ENCODE measurements around the gene DEUP1.

Gene DEUP1

DNA sequence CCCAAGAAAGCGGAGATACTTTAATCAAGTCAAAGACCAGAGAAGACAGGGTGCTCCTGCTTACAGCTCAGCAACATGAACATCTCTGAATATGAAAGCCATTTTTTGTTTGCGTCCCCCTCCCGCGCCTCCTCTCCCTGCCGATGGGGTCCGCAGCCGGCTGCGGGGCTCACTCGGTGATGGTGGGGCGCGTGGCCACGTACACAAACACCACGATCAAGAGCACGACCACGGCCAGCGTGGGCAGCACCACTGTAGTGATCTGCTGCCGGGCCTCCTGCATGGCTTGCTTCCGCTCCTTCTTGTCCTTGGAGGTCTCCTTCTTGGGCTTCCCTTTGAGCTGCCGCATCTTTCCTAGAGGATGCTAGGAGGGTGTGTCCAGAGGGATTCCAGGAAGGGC lies 148.3 kb downstream of the DEUP1 start:
- DNase-seq (ENCODE audit: low read depth in 2 of 2): no peak

DNA sequence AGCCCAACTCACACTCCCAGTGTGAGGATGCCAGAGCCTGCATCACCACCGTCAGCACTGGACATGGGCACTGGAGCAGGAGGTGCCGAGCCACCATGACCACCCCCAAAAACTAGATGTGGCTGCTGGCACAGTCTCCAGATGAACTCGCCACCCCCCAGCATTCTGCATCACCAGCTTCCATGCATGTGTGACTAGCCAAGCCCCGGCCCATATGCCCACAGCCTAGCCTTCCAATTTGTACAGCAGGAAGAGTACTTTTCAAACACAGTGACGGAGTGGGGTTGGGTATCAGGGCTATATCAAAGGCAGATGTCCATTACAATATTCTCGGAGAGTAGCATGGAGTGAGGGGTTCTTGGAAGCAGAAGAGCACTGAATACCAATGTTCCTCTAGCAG lies 149.7 kb downstream of the DEUP1 start:
- DNase-seq (ENCODE audit: low read depth in 2 of 2): no peak

DNA sequence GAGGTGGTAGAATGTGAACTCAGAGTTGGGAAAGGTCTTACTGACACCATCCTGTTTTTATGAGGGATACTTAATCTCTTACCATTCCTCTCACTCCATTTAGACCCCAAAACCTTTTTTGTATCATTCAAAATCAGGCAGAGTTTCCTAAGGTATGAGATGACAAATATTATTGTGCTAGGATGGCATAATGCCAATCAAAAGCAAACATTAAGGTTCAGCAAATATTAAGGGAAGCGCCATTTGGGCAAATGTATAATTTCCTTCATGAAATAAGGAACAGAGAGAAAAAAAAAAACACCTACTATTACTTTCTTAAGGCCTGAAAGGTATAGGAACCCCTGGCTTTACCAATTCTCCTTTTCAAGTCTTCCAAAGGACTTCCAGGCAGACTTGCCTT lies 150.2 kb downstream of the DEUP1 start:
- DNase-seq (ENCODE audit: low read depth in 2 of 2): no peak

DNA sequence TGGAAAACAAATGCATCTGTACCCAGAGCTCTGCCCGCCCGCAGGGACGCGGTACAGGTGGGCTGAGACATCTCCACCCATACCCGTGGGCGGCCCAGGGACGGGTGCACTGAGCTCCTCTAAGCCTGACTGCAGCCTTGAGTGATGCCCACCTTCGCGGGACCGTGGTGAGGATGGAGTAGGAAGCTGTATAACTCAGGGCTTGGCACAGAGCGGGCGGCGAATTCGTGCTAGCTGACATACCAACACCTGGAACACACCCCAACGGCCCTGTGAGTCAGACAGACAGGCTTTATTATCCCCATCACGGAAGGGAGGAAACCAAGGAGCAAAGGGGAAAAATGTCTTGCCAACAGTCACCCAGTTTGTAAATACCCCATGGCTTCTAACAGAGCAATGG lies 150.7 kb downstream of the DEUP1 start:
- no peak for DNase-seq (ENCODE audit: low read depth in 2 of 2)

DNA sequence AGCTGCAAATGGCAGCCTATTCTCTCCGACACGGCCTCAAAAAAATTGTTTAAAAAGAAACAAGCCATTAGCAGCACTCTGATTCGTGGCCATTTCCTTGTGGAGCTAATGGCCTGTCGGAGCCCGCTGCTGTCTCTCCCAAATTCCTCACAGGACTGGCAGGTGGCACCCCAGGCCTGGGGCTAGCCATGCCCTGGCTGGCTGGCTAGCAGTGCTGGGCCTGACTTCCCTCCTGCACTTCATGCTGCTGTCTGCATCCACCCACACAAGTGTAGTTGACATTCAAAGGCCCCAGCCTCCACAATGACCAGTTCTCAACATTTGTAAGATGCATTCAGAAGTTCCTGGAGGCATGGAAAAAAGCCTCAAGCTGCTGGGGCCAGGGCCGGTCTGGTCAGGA lies 151.2 kb downstream of the DEUP1 start:
- no peak for DNase-seq (ENCODE audit: low read depth in 2 of 2)

DNA sequence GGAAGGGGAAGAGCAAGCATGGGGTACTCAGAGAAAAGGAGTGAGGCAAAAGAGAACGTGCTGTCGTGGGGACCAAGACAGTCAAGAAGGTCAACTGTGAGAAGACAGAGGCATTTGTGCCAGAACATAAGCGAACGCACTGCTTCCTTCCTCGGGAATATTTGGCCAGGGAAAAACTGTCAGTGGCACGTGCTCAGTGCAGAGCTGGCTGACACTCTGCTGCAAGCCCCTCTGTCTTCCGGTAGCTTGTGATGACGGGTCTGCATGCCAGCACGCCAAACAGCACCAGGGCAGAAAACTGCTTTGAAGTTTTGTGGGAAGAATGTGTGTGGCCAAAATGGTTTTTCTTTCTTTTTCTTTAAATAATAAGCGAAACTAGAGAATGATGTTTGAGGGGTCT lies 152.0 kb downstream of the DEUP1 start:
- DNase-seq (ENCODE audit: low read depth in 2 of 2): no peak

DNA sequence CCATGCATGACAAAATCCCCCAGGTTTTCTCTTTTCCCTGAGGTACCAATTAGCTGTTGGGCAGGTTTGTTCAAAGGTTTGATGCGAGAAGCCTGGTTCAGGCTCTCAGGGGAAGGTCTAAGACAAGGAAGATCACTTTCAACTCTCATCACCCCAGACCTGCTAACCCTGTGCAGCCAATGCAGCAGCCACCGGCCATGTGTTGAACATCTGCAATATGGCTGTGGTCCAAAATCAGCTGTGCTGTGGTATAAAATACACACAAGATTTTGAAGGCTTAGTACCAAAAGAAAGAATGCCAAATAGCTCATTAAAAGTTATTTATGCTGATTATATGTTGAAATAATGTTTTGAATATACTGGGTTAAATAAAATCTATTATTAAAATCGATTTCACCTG lies 154.2 kb downstream of the DEUP1 start:
- DNase-seq (ENCODE audit: low read depth in 2 of 2): no peak

DNA sequence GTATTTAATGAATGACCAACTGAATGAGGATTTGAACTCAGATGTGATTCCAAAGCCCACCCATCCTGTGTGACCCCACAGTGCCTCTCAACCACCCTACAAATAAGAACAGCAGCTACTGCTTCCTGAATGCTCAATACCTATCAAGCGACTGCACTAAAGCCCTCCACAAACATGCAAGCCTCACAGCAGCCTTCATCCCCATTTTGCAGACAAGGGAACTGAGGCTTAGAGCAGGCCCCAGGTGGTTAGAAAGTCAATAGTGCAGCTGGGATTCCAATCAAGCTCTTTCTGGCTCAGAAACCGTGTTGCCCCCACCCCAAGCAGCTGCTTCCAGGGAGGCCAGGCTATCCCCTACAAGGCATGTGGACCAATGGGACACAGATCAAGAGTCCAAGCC lies 155.4 kb downstream of the DEUP1 start:
- no peak for DNase-seq (ENCODE audit: low read depth in 2 of 2)

DNA sequence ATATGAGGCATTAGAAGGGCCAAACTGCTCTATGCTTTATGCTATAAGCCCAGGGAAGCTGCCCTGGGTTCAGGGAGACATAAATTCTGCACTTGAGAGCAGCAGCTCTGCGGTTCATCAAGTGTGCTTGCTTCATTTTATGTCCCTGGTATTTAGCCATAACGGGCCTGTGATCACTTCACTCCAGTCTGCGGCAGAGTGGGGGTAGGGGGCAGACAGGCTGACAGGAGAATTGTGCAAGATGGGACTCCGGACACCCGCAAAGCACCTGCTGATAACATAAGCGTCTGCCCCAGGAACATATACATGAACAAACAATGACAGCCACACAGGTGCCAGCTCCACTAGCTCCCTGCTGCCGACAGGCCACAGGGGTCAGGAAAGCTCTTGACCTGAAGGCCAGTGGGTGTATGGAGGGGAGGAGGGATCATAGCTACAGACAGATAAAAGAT lies 156.5 kb downstream of the DEUP1 start:
- DNase-seq (ENCODE audit: low read depth in 2 of 2): no peak
